Gastroesophageal sphincter (tissue), 3 donors: ENCODE results near the gene IFI44L.

ENCODE experiments used
- CTCF ChIP-seq, 4 experiments: fragments of 200-600 bp in 2 of 4; fragments of 450-650 bp in 2 of 4; sonication (generic) in 1 of 4; IDR thresholded peaks; one replicate each; pipeline ENCODE4 v1.5.1; 2017 to 2019; ENCODE audit warnings: antibody characterized with exemption in 4 of 4, mild to moderate bottlenecking in 2 of 4, moderate library complexity in 2 of 4
- EP300 ChIP-seq: sonication (generic); formaldehyde crosslinking; IDR thresholded peaks from one replicate; pipeline ENCODE4 v1.6.1; 2017; ENCODE audit warnings: antibody characterized with exemption, mild to moderate bottlenecking
- POLR2A ChIP-seq, 2 donors: fragments of 450-650 bp; IDR thresholded peaks; one replicate each; pipeline ENCODE4 v1.6.1; 2017; ENCODE audit warnings: antibody characterized with exemption in 2 of 2, mild to moderate bottlenecking in 2 of 2, moderate library complexity in 1 of 2
- POLR2AphosphoS5 ChIP-seq: sonication (generic); formaldehyde crosslinking; IDR thresholded peaks from one replicate; pipeline ENCODE4 v1.6.1; 2017; ENCODE audit warnings: antibody characterized with exemption

GRCh38 chr1:78658901-78659300, 38.7 kb downstream of the IFI44L start:
- TF ChIP-seq CTCF (IDR thresholded peaks at IDR 0.05) = no peak
- no peak for TF ChIP-seq POLR2AphosphoS5
- TF ChIP-seq POLR2A (IDR thresholded peaks at IDR 0.05) = no peak
- TF ChIP-seq EP300 = no peak
